ENCODE data around the gene EIF4E2.

The EIF4E2 gene

GRCh38 chr2:232571026-232571474 is 20.6 kb downstream of the EIF4E2 start:
- no peaks in the 10 kb centered on the region for H3K27me3 ChIP-seq (ENCODE audit: control insufficient read depth, insufficient read depth, low read length)
- no peak overlapping the region for H3K27ac ChIP-seq (ENCODE audit: low read depth, low read length)
- H3K36me3 ChIP-seq (ENCODE audit: control insufficient read depth, insufficient read depth, low read length): peaks cover 90% of the 10 kb centered on the region
- H3K4me1 ChIP-seq (ENCODE audit: control insufficient read depth, insufficient read depth, low read length): no peaks in the 10 kb centered on the region
- no peaks in the 10 kb centered on the region for H3K9me3 ChIP-seq (ENCODE audit: control insufficient read depth, insufficient read depth, low read length)
- no peak overlapping the region for H3K4me3 ChIP-seq (ENCODE audit: low read depth, low read length)
- H3K9ac ChIP-seq (ENCODE audit: low read depth, low read length): no peak overlapping the region

- H3K9me3 ChIP-seq (ENCODE audit: control insufficient read depth, insufficient read depth, low read length): no peaks in the 10 kb centered on the region
- no peak overlapping the region for H3K4me3 ChIP-seq (ENCODE audit: low read depth, low read length)
- H3K9ac ChIP-seq (ENCODE audit: low read depth, low read length): no peak overlapping the region
- H3K27me3 ChIP-seq (ENCODE audit: control insufficient read depth, insufficient read depth, low read length): no peaks in the 10 kb centered on the region
- H3K27ac ChIP-seq (ENCODE audit: low read depth, low read length): no peak overlapping the region
- no peaks in the 10 kb centered on the region for H3K4me1 ChIP-seq (ENCODE audit: control insufficient read depth, insufficient read depth, low read length)
- H3K36me3 ChIP-seq (ENCODE audit: control insufficient read depth, insufficient read depth, low read length): peaks cover 77% of the 10 kb centered on the region
Observed at GRCh38 chr2:232573042-232573441, 22.6 kb downstream of the EIF4E2 start.

- H3K36me3 ChIP-seq (ENCODE audit: control insufficient read depth, insufficient read depth, low read length): peaks cover 68% of the 10 kb centered on the region
- no peak overlapping the region for H3K4me3 ChIP-seq (ENCODE audit: low read depth, low read length)
- no peaks in the 10 kb centered on the region for H3K27me3 ChIP-seq (ENCODE audit: control insufficient read depth, insufficient read depth, low read length)
- no peak overlapping the region for H3K27ac ChIP-seq (ENCODE audit: low read depth, low read length)
- H3K4me1 ChIP-seq (ENCODE audit: control insufficient read depth, insufficient read depth, low read length): no peaks in the 10 kb centered on the region
- no peak overlapping the region for H3K9ac ChIP-seq (ENCODE audit: low read depth, low read length)
- no peaks in the 10 kb centered on the region for H3K9me3 ChIP-seq (ENCODE audit: control insufficient read depth, insufficient read depth, low read length)
Observed at GRCh38 chr2:232573771-232574435, 23.4 kb downstream of the EIF4E2 start.

- Histone ChIP-seq H3K36me3 (ENCODE audit: control insufficient read depth, insufficient read depth, low read length) (peaks cover 59% of the 10 kb centered on the region), H3K9ac (ENCODE audit: low read depth, low read length) (no peak overlapping the region), H3K4me3 (ENCODE audit: low read depth, low read length) (no peak overlapping the region), H3K9me3 (ENCODE audit: control insufficient read depth, insufficient read depth, low read length) (no peaks in the 10 kb centered on the region), H3K27ac (ENCODE audit: low read depth, low read length) (no peak overlapping the region), H3K4me1 (ENCODE audit: control insufficient read depth, insufficient read depth, low read length) (no peaks in the 10 kb centered on the region), H3K27me3 (ENCODE audit: control insufficient read depth, insufficient read depth, low read length) (no peaks in the 10 kb centered on the region)
Observed at GRCh38 chr2:232574674-232575403, 24.4 kb downstream of the EIF4E2 start.

- no peak overlapping the region for H3K4me3 ChIP-seq (ENCODE audit: low read depth, low read length)
Observed at GRCh38 chr2:232575404-232575746, 24.9 kb downstream of the EIF4E2 start.

GRCh38 chr2:232576995-232577394 is 26.5 kb downstream of the EIF4E2 start:
- H3K4me1 ChIP-seq (ENCODE audit: control insufficient read depth, insufficient read depth, low read length): no peaks in the 10 kb centered on the region
- H3K9me3 ChIP-seq (ENCODE audit: control insufficient read depth, insufficient read depth, low read length): no peaks in the 10 kb centered on the region
- no peak overlapping the region for H3K4me3 ChIP-seq (ENCODE audit: low read depth, low read length)
- no peaks in the 10 kb centered on the region for H3K27me3 ChIP-seq (ENCODE audit: control insufficient read depth, insufficient read depth, low read length)
- H3K27ac ChIP-seq (ENCODE audit: low read depth, low read length): no peak overlapping the region
- peaks cover 56% of the 10 kb centered on the region for H3K36me3 ChIP-seq (ENCODE audit: control insufficient read depth, insufficient read depth, low read length)
- no peak overlapping the region for H3K9ac ChIP-seq (ENCODE audit: low read depth, low read length)

More at GRCh38 chr2:232575404-232575746, 24.9 kb downstream of the EIF4E2 start:
- Histone ChIP-seq H3K27ac (ENCODE audit: low read depth, low read length) (no peak overlapping the region), H3K4me1 (ENCODE audit: control insufficient read depth, insufficient read depth, low read length) (no peaks in the 10 kb centered on the region), H3K9ac (ENCODE audit: low read depth, low read length) (no peak overlapping the region), H3K9me3 (ENCODE audit: control insufficient read depth, insufficient read depth, low read length) (no peaks in the 10 kb centered on the region), H3K36me3 (ENCODE audit: control insufficient read depth, insufficient read depth, low read length) (peaks cover 54% of the 10 kb centered on the region), H3K27me3 (ENCODE audit: control insufficient read depth, insufficient read depth, low read length) (no peaks in the 10 kb centered on the region)

GRCh38 chr2:232577841-232578240 is 27.4 kb downstream of the EIF4E2 start:
- H3K9ac ChIP-seq (ENCODE audit: low read depth, low read length): no peak overlapping the region
- no peaks in the 10 kb centered on the region for H3K9me3 ChIP-seq (ENCODE audit: control insufficient read depth, insufficient read depth, low read length)
- H3K4me1 ChIP-seq (ENCODE audit: control insufficient read depth, insufficient read depth, low read length): no peaks in the 10 kb centered on the region
- no peak overlapping the region for H3K27ac ChIP-seq (ENCODE audit: low read depth, low read length)
- H3K27me3 ChIP-seq (ENCODE audit: control insufficient read depth, insufficient read depth, low read length): no peaks in the 10 kb centered on the region
- H3K36me3 ChIP-seq (ENCODE audit: control insufficient read depth, insufficient read depth, low read length): peaks cover 53% of the 10 kb centered on the region
- H3K4me3 ChIP-seq (ENCODE audit: low read depth, low read length): no peak overlapping the region

GRCh38 chr2:232578626-232579025 is 28.1 kb downstream of the EIF4E2 start:
- H3K27me3 ChIP-seq (ENCODE audit: control insufficient read depth, insufficient read depth, low read length): no peaks in the 10 kb centered on the region
- peaks cover 49% of the 10 kb centered on the region for H3K36me3 ChIP-seq (ENCODE audit: control insufficient read depth, insufficient read depth, low read length)
- no peak overlapping the region for H3K9ac ChIP-seq (ENCODE audit: low read depth, low read length)
- H3K9me3 ChIP-seq (ENCODE audit: control insufficient read depth, insufficient read depth, low read length): no peaks in the 10 kb centered on the region
- no peaks in the 10 kb centered on the region for H3K4me1 ChIP-seq (ENCODE audit: control insufficient read depth, insufficient read depth, low read length)
- H3K4me3 ChIP-seq (ENCODE audit: low read depth, low read length): no peak overlapping the region
- H3K27ac ChIP-seq (ENCODE audit: low read depth, low read length): no peak overlapping the region

- Histone ChIP-seq H3K27ac (ENCODE audit: low read depth, low read length) (no peak overlapping the region), H3K36me3 (ENCODE audit: control insufficient read depth, insufficient read depth, low read length) (peaks cover 30% of the 10 kb centered on the region), H3K4me1 (ENCODE audit: control insufficient read depth, insufficient read depth, low read length) (no peaks in the 10 kb centered on the region), H3K9me3 (ENCODE audit: control insufficient read depth, insufficient read depth, low read length) (no peaks in the 10 kb centered on the region), H3K4me3 (ENCODE audit: low read depth, low read length) (no peak overlapping the region), H3K27me3 (ENCODE audit: control insufficient read depth, insufficient read depth, low read length) (no peaks in the 10 kb centered on the region), H3K9ac (ENCODE audit: low read depth, low read length) (no peak overlapping the region)
Observed at GRCh38 chr2:232580648-232580981, 30.1 kb downstream of the EIF4E2 start.

- H3K27ac ChIP-seq (ENCODE audit: low read depth, low read length): no peak overlapping the region
- H3K27me3 ChIP-seq (ENCODE audit: control insufficient read depth, insufficient read depth, low read length): no peaks in the 10 kb centered on the region
- H3K36me3 ChIP-seq (ENCODE audit: control insufficient read depth, insufficient read depth, low read length): peaks cover 30% of the 10 kb centered on the region
- H3K4me1 ChIP-seq (ENCODE audit: control insufficient read depth, insufficient read depth, low read length): 0 out of 2 replicates have a peak, but pooled peaks cover under 1% of the 10 kb centered on the region
- H3K9ac ChIP-seq (ENCODE audit: low read depth, low read length): no peak overlapping the region
- no peaks in the 10 kb centered on the region for H3K9me3 ChIP-seq (ENCODE audit: control insufficient read depth, insufficient read depth, low read length)
- H3K4me3 ChIP-seq (ENCODE audit: low read depth, low read length): no peak overlapping the region
Observed at GRCh38 chr2:232581725-232582124, 31.2 kb downstream of the EIF4E2 start.

- peaks cover 23% of the 10 kb centered on the region for H3K36me3 ChIP-seq (ENCODE audit: control insufficient read depth, insufficient read depth, low read length)
- no peak overlapping the region for H3K27ac ChIP-seq (ENCODE audit: low read depth, low read length)
- H3K9ac ChIP-seq (ENCODE audit: low read depth, low read length): no peak overlapping the region
- no peaks in the 10 kb centered on the region for H3K27me3 ChIP-seq (ENCODE audit: control insufficient read depth, insufficient read depth, low read length)
- no peak overlapping the region for H3K4me3 ChIP-seq (ENCODE audit: low read depth, low read length)
- H3K4me1 ChIP-seq (ENCODE audit: control insufficient read depth, insufficient read depth, low read length): 0 out of 2 replicates have a peak, but pooled peaks cover 4% of the 10 kb centered on the region
- H3K9me3 ChIP-seq (ENCODE audit: control insufficient read depth, insufficient read depth, low read length): no peaks in the 10 kb centered on the region
Observed at GRCh38 chr2:232584238-232584637, 33.7 kb downstream of the EIF4E2 start.

Data from HUES48 (cell line).